ENCODE data around the gene RAB11FIP2.

RAB11FIP2 gene

GRCh38 chr10:117980216-117980615 is 66.5 kb downstream of the RAB11FIP2 start:
- no peak for DNase-seq

- DNase-seq, result peak; percentile 50
Observed at GRCh38 chr10:117972168-117972837, 74.4 kb downstream of the RAB11FIP2 start.

GRCh38 chr10:117970962-117971361 is 75.8 kb downstream of the RAB11FIP2 start:
- no peak for DNase-seq

- no peak for DNase-seq
Observed at GRCh38 chr10:117969592-117969991, 77.1 kb downstream of the RAB11FIP2 start.

- DNase-seq, result peak; percentile 90
Observed at GRCh38 chr10:117968354-117969182, 78.2 kb downstream of the RAB11FIP2 start.

- peak; percentile 92 for DNase-seq
Observed at GRCh38 chr10:117967149-117967650, 79.5 kb downstream of the RAB11FIP2 start.

GRCh38 chr10:117965984-117966383 is 80.8 kb downstream of the RAB11FIP2 start:
- DNase-seq, result no peak

GRCh38 chr10:117964536-117964935 is 82.2 kb downstream of the RAB11FIP2 start:
- no peak for DNase-seq

- no peak for DNase-seq
Observed at GRCh38 chr10:117960345-117960935, 86.3 kb downstream of the RAB11FIP2 start.

- no peak for DNase-seq
Observed at GRCh38 chr10:117956972-117957371, 89.8 kb downstream of the RAB11FIP2 start.

GRCh38 chr10:117955176-117955575 is 91.6 kb downstream of the RAB11FIP2 start:
- DNase-seq, result no peak

Data from NCI-H82 (cell line).